ENCODE results near the gene UTP4. TPM values are rescaled to one million over a fixed set of nuclear protein-coding genes. Genes with fewer than 3 reads are reported as not detected.

Gene UTP4
- total RNA-seq, 1 donor from 2014 or later: 13.3 TPM

DNA sequence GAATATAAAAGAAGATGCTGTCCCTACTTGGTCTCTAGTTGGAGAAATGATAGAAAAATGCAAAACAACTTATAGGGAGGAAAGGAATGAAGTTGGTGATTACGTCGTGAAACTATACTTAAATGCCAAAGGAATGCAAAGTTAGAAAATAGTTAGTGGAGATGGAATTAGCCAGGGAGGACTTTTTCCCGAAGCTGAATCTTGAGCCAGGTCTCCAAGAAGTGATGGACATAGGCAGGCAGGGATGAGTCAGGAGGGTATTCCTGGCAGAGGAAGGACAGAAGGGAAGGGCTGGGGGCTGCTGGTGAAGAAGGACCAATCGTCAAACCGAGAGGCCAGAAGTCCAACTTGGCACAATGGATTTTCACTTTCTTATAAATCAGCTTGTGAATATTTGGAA lies 56.3 kb downstream of the UTP4 start:
- H3K4me2 ChIP-seq: peak overlapping the region; percentile 97
- H3K27me3 Mint-ChIP-seq (ENCODE audit: insufficient read depth, low read depth): peaks cover 2% of the 10 kb centered on the region
- H3K36me3 ChIP-seq: no peaks in the 10 kb centered on the region
- no peak overlapping the region for H2AFZ ChIP-seq (replicated peaks)
- H3K9ac ChIP-seq: peak overlapping the region; percentile 53
- peaks cover 11% of the 10 kb centered on the region for H3K36me3 Mint-ChIP-seq
- H3F3A ChIP-seq (ENCODE audit: low read depth): peaks cover 22% of the 10 kb centered on the region
- H3K4me1 ChIP-seq: peaks cover 20% of the 10 kb centered on the region
- H3K27ac Mint-ChIP-seq: no peak overlapping the region
- H3K4me3 Mint-ChIP-seq: peak overlapping the region; percentile 91
- peaks cover 60% of the 10 kb centered on the region for H3K79me2 ChIP-seq (ENCODE audit: low read depth)
- H3K9me3 Mint-ChIP-seq: no peaks in the 10 kb centered on the region
- peak overlapping the region; percentile 95 for H3K4me3 ChIP-seq
- TF ChIP-seq, protein P1, sequence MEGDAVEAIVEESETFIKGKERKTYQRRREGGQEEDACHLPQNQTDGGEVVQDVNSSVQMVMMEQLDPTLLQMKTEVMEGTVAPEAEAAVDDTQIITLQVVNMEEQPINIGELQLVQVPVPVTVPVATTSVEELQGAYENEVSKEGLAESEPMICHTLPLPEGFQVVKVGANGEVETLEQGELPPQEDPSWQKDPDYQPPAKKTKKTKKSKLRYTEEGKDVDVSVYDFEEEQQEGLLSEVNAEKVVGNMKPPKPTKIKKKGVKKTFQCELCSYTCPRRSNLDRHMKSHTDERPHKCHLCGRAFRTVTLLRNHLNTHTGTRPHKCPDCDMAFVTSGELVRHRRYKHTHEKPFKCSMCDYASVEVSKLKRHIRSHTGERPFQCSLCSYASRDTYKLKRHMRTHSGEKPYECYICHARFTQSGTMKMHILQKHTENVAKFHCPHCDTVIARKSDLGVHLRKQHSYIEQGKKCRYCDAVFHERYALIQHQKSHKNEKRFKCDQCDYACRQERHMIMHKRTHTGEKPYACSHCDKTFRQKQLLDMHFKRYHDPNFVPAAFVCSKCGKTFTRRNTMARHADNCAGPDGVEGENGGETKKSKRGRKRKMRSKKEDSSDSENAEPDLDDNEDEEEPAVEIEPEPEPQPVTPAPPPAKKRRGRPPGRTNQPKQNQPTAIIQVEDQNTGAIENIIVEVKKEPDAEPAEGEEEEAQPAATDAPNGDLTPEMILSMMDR (IDR thresholded peaks at IDR 0.05): no peak
- TF ChIP-seq EZH2phosphoT487 (IDR thresholded peaks at IDR 0.05): no peak
- no peak for TF ChIP-seq EZH2 (IDR thresholded peaks at IDR 0.05)
- no peak overlapping the region for H3K27ac ChIP-seq
- peak; percentile 22 for DNase-seq (ENCODE audit: low spot score)
- no peaks in the 10 kb centered on the region for H3K27me3 ChIP-seq
- peaks cover 21% of the 10 kb centered on the region for H3K4me1 Mint-ChIP-seq
- no peaks in the 10 kb centered on the region for H3K9me3 ChIP-seq (ENCODE audit: low read depth)
- peaks cover 35% of the 10 kb centered on the region for H4K20me1 ChIP-seq (ENCODE audit: low read depth)

DNA sequence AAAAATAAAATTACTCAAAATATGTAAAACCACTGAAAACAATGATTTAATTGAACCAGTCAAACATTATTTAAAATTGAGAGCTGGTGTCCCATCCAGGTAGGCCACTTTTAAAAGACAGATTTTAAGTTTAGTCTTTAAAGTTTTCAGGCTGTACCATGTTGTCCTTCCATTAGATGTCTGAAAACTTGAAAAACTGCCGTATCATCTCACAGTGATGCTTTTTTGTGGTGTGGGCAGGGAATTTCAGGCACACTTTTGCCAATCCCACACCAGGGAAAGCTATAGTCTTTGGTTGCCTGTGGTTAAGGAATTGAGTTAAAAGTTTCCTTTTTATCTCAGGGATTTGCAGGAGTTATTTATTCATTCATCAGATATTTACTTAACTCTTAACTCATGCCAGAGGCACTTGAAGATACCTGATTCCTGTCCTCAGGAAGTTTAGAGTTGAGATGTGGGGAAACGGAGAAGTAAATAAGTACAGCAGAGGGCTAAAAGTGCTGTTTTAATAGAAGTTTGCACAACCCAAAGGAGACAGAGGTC lies 57.7 kb downstream of the UTP4 start:
- Histone ChIP-seq H3K36me3 (no peaks in the 10 kb centered on the region), H3K4me2 (no peak overlapping the region), H3K4me3 (no peak overlapping the region), H3K27me3 (no peaks in the 10 kb centered on the region), H3K4me1 (peaks cover 20% of the 10 kb centered on the region), H2AFZ (replicated peaks) (no peak overlapping the region), H4K20me1 (ENCODE audit: low read depth) (peaks cover 42% of the 10 kb centered on the region), H3F3A (ENCODE audit: low read depth) (peaks cover 22% of the 10 kb centered on the region), H3K9ac (no peak overlapping the region), H3K79me2 (ENCODE audit: low read depth) (peaks cover 72% of the 10 kb centered on the region), H3K9me3 (ENCODE audit: low read depth) (no peaks in the 10 kb centered on the region), H3K27ac (no peak overlapping the region)
- no peak for TF ChIP-seq EZH2 (IDR thresholded peaks at IDR 0.05)
- no peak for TF ChIP-seq EZH2phosphoT487 (IDR thresholded peaks at IDR 0.05)
- TF ChIP-seq, protein P1 (IDR thresholded peaks at IDR 0.05): no peak
- no peak for DNase-seq (ENCODE audit: low spot score)
- no peaks in the 10 kb centered on the region for H3K9me3 Mint-ChIP-seq
- peaks cover 2% of the 10 kb centered on the region for H3K27me3 Mint-ChIP-seq (ENCODE audit: insufficient read depth, low read depth)
- H3K4me3 Mint-ChIP-seq: no peak overlapping the region
- no peak overlapping the region for H3K27ac Mint-ChIP-seq
- peaks cover 21% of the 10 kb centered on the region for H3K4me1 Mint-ChIP-seq
- peaks cover 9% of the 10 kb centered on the region for H3K36me3 Mint-ChIP-seq

DNA sequence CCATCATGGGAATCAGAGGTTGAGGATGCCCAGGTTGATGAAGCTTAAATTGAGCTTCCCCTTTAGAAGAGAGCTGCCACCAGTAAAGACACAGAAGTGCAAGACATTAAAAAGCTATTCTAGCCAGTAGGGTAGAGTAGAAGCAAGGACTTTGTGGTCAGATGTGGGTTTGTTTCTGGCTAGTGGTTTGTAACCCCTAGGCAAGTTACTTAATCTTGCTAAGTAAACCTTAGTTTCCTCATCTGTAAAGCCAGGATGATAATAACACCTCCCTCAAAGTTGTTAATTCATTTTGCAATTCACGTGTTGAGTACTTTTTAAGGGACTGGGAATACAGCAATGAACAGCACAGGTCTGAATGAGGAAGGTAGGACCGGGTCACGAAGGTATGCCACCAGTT lies 58.1 kb downstream of the UTP4 start:
- H3K27ac Mint-ChIP-seq: no peak overlapping the region
- DNase-seq (ENCODE audit: low spot score): no peak
- no peaks in the 10 kb centered on the region for H3K9me3 ChIP-seq (ENCODE audit: low read depth)
- peaks cover 42% of the 10 kb centered on the region for H4K20me1 ChIP-seq (ENCODE audit: low read depth)
- H3K9ac ChIP-seq: no peak overlapping the region
- no peak overlapping the region for H3K27ac ChIP-seq
- H3K27me3 Mint-ChIP-seq (ENCODE audit: insufficient read depth, low read depth): peaks cover 2% of the 10 kb centered on the region
- TF ChIP-seq, protein P1 (IDR thresholded peaks at IDR 0.05): no peak
- TF ChIP-seq EZH2 (IDR thresholded peaks at IDR 0.05): no peak
- no peak for TF ChIP-seq EZH2phosphoT487 (IDR thresholded peaks at IDR 0.05)
- H3K4me1 ChIP-seq: peaks cover 20% of the 10 kb centered on the region
- H3K36me3 ChIP-seq: no peaks in the 10 kb centered on the region
- no peak overlapping the region for H2AFZ ChIP-seq (replicated peaks)
- no peak overlapping the region for H3K4me2 ChIP-seq
- peaks cover 22% of the 10 kb centered on the region for H3F3A ChIP-seq (ENCODE audit: low read depth)
- peaks cover 77% of the 10 kb centered on the region for H3K79me2 ChIP-seq (ENCODE audit: low read depth)
- no peak overlapping the region for H3K4me3 ChIP-seq
- H3K27me3 ChIP-seq: no peaks in the 10 kb centered on the region
- H3K4me3 Mint-ChIP-seq: no peak overlapping the region
- H3K9me3 Mint-ChIP-seq: no peaks in the 10 kb centered on the region
- H3K36me3 Mint-ChIP-seq: peaks cover 9% of the 10 kb centered on the region
- H3K4me1 Mint-ChIP-seq: peaks cover 21% of the 10 kb centered on the region
